RWPE2 (cell line): ENCODE data around the gene GNG4.

ENCODE experiments used
- ATAC-seq: fragments of 200-7000 bp; cut with Tn5 transposase; 3 replicates; pipeline ENCODE4 v1.9.1; 2021; ENCODE audit warnings: low read depth
- DNase-seq: peaks from one replicate; pipeline ENCODE4 v3.0.0-alpha.2; 2020; ENCODE audit warnings: low spot score
- H3K27ac ChIP-seq: fragments of 450-650 bp; 2 replicates; pipeline ENCODE4 v1.5.1; 2017; ENCODE audit warnings: mild to moderate bottlenecking; ENCODE audit not compliant: poor library complexity, severe bottlenecking
- H3K27me3 ChIP-seq: fragments of 250-450 bp; sonication (Bioruptor Pico); 2 replicates; pipeline ENCODE4 v1.5.1; 2021; ENCODE audit warnings: mild to moderate bottlenecking, moderate library complexity; ENCODE audit not compliant: insufficient read depth, poor library complexity, severe bottlenecking
- H3K36me3 ChIP-seq: fragments of 250-450 bp; sonication (Bioruptor Pico); 2 replicates; pipeline ENCODE4 v1.5.1; 2020; ENCODE audit warnings: low read depth, mild to moderate bottlenecking, moderate library complexity
- H3K4me1 ChIP-seq: fragments of 250-450 bp; sonication (Bioruptor Pico); 2 replicates; pipeline ENCODE4 v1.5.1; 2021; ENCODE audit warnings: mild to moderate bottlenecking, moderate library complexity; ENCODE audit not compliant: insufficient read depth, poor library complexity, severe bottlenecking
- H3K4me3 ChIP-seq: fragments of 250-450 bp; sonication (Bioruptor Pico); 2 replicates; pipeline ENCODE4 v1.5.1; 2021; ENCODE audit warnings: mild to moderate bottlenecking, moderate library complexity; ENCODE audit not compliant: severe bottlenecking
- H3K9me3 ChIP-seq: fragments of 250-450 bp; sonication (Bioruptor Pico); 2 replicates; pipeline ENCODE4 v1.5.1; 2021; ENCODE audit warnings: mild to moderate bottlenecking, moderate library complexity; ENCODE audit not compliant: severe bottlenecking
- TF ChIP-seq, protein P1 (sequence below): fragments of 450-650 bp; IDR thresholded peaks from one replicate; pipeline ENCODE4 v1.5.1; 2017; ENCODE audit warnings: mild to moderate bottlenecking, moderate library complexity; ENCODE audit not compliant: poor library complexity, severe bottlenecking

Gene GNG4

GRCh38 chr1:235511470-235512240 is 137.9 kb downstream of the GNG4 start:
- Histone ChIP-seq H3K9me3 (no peaks in the 10 kb centered on the region), H3K27ac (no peak overlapping the region), H3K27me3 (no peaks in the 10 kb centered on the region), H3K4me3 (no peak overlapping the region), H3K4me1 (no peaks in the 10 kb centered on the region), H3K36me3 (no peaks in the 10 kb centered on the region)
- TF ChIP-seq, protein P1, sequence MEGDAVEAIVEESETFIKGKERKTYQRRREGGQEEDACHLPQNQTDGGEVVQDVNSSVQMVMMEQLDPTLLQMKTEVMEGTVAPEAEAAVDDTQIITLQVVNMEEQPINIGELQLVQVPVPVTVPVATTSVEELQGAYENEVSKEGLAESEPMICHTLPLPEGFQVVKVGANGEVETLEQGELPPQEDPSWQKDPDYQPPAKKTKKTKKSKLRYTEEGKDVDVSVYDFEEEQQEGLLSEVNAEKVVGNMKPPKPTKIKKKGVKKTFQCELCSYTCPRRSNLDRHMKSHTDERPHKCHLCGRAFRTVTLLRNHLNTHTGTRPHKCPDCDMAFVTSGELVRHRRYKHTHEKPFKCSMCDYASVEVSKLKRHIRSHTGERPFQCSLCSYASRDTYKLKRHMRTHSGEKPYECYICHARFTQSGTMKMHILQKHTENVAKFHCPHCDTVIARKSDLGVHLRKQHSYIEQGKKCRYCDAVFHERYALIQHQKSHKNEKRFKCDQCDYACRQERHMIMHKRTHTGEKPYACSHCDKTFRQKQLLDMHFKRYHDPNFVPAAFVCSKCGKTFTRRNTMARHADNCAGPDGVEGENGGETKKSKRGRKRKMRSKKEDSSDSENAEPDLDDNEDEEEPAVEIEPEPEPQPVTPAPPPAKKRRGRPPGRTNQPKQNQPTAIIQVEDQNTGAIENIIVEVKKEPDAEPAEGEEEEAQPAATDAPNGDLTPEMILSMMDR = no peak
- DNase-seq (no peak), ATAC-seq (peak; percentile 50)

DNA sequence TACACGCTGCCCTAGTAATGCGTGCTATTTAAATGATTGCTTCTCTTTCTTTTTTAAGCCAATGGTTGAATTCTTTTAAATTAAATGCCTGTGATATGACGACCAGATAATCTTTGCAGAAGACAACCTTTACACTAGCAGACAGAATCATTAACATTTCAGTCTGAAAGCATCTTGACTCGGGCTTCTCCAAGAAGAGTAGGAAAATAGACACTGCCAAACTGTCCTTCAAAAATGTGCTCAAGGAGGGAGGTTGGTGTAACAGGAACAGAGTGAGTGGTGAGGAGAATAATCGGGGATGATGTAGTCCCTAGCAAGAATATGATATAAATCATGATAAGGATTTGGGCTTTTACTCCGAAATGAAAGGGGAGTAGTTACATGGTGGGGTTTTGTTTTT is 138.8 kb downstream of the GNG4 start:
- H3K4me1 ChIP-seq = no peaks in the 10 kb centered on the region
- no peaks in the 10 kb centered on the region for H3K36me3 ChIP-seq
- no peak overlapping the region for H3K27ac ChIP-seq
- H3K9me3 ChIP-seq = no peaks in the 10 kb centered on the region
- TF ChIP-seq, protein P1 = no peak
- DNase-seq (no peak), ATAC-seq (no peak)
- H3K27me3 ChIP-seq = no peaks in the 10 kb centered on the region
- H3K4me3 ChIP-seq = no peak overlapping the region

- Histone ChIP-seq H3K4me3 (no peak overlapping the region), H3K4me1 (peaks cover 1% of the 10 kb centered on the region), H3K27ac (no peak overlapping the region), H3K9me3 (no peaks in the 10 kb centered on the region), H3K27me3 (no peaks in the 10 kb centered on the region), H3K36me3 (no peaks in the 10 kb centered on the region)
- TF ChIP-seq, protein P1 = no peak
- DNase-seq (no peak), ATAC-seq (no peak)
Observed at GRCh38 chr1:235507623-235508022, 142.0 kb downstream of the GNG4 start.

DNA sequence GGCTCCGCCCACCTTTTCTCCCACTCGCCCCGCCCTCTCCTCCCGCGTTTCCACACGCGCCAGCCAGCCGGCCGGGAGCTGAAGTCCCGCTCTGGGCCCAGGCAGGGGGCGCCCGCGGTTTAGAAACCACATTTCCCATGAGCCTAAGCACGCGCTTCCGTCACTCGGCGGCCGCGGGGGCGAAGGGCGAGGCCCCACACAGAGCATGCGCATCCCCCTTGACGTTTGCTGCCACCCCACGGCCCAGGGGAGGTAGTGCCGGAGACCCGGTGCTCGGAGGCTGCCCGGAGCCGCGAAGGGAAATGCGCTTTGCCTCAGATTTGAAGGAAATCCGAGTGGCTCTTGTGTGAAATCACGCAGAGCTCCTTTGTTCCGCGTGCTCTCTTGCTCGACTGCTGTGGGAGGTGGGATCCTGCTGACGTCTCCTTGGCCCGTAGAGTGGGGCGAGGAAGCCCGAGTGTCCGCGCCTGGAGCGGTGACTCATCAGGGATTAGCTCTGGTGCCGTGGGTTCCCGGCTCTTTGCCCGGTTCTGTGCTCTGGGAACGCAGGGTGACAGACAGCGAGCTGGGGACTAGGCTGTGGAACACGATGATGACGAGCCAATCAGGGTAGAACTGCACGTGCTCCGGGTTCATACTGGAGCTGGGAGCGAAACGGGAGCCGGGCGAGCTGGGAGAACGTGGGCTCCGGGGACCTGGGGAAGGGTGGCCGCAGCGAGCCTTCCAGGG is 144.9 kb downstream of the GNG4 start:
- Histone ChIP-seq H3K9me3 (no peaks in the 10 kb centered on the region), H3K4me3 (peak overlapping the region; percentile 76), H3K36me3 (no peaks in the 10 kb centered on the region), H3K27ac (peak overlapping the region; percentile 95), H3K27me3 (no peaks in the 10 kb centered on the region), H3K4me1 (peaks cover 11% of the 10 kb centered on the region)
- TF ChIP-seq, protein P1 = peak; percentile 79
- DNase-seq = peak; percentile 93
- ATAC-seq = peak; percentile 76

DNA sequence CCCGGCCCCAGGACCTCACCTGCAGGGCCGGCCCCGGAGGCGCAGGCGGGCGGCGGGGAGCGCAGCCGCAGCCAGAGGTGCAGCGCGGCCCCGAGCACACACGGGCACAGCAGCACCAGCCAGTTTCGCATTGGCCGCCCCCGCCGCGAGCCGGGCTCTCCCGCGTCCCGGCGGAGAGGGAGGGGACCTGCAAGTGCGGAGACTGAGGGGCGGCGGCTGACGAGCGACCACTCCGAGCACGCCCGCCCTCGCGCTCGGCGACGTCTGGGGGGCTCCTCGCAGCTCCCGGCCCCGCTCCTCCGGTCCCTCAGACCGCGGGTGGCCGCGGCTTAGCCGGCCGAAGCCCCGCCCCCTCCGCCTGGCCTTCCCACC is 145.5 kb downstream of the GNG4 start, which contains the start of gene B3GALNT2:
TSS of gene B3GALNT2 (minus strand) at position 331 of the 372 bp plus-strand sequence. CDS start at position 131, 200 bp downstream.
- H3K27me3 ChIP-seq = no peaks in the 10 kb centered on the region
- H3K36me3 ChIP-seq = no peaks in the 10 kb centered on the region
- ATAC-seq (peak; percentile 62), DNase-seq (no peak)
- peak within 1 kb of the TSS; percentile 76 for H3K4me3 ChIP-seq
- H3K4me1 ChIP-seq = peaks cover 11% of the 10 kb centered on the region
- H3K9me3 ChIP-seq = no peaks in the 10 kb centered on the region
- H3K27ac ChIP-seq = peak within 1 kb of the TSS; percentile 95
- TF ChIP-seq, protein P1 = no peak
